Right atrium auricular region (tissue), 2 donors: ENCODE measurements around the gene RBM24. TPM values are rescaled to one million over a fixed set of nuclear protein-coding genes. Genes with fewer than 3 reads are reported as not detected.

Source experiments
- DNase-seq: peaks from one replicate; pipeline ENCODE4 v3.0.0-alpha.2; 2019; ENCODE audit warnings: low spot score
- H3K27ac ChIP-seq, 2 donors: fragments of 200-600 bp; sonication (generic); 1 replicate in 1 of 2; 2 replicates in 1 of 2; pipeline ENCODE4 v1.5.1; 2016 to 2019
- H3K27me3 ChIP-seq, 2 donors: fragments of 200-600 bp; sonication (generic); one replicate each; pipeline versions ENCODE4 v1.5.1 to v1.6.0; 2017 to 2019
- H3K36me3 ChIP-seq: fragments of 200-600 bp; sonication (generic); one replicate; pipeline ENCODE4 v1.5.1; 2016
- H3K4me1 ChIP-seq, 2 donors: fragments of 200-600 bp; sonication (generic); one replicate each; pipeline versions ENCODE4 v1.5.1 to v1.6.0; 2017 to 2019
- H3K4me3 ChIP-seq, 2 donors: fragments of 200-600 bp; sonication (generic); 1 replicate in 1 of 2; 2 replicates in 1 of 2; pipeline ENCODE4 v1.5.1; 2017 to 2019; ENCODE audit warnings: mild to moderate bottlenecking in 1 of 2, moderate library complexity in 1 of 2
- H3K9me3 ChIP-seq, 2 donors: fragments of 200-600 bp; sonication (generic); one replicate each; pipeline ENCODE4 v1.5.1; 2019
- total RNA-seq, 2 donors: library from RNA; depleted of rRNA; stranded (reverse); fragments of >200 nt; gene quantifications; one replicate each; pipeline ENCODE4 v1.1.0, GENCODE V29; 2016
- TF ChIP-seq, protein P1 (sequence below), 2 donors: fragments of 200-600 bp; sonication (generic); IDR thresholded peaks; one replicate each; pipeline ENCODE4 v1.5.1; 2019; ENCODE audit warnings: antibody characterized with exemption in 2 of 2

The RBM24 gene
- total RNA-seq, 2 donors from 2014 or later: 133 to 194 TPM

DNA sequence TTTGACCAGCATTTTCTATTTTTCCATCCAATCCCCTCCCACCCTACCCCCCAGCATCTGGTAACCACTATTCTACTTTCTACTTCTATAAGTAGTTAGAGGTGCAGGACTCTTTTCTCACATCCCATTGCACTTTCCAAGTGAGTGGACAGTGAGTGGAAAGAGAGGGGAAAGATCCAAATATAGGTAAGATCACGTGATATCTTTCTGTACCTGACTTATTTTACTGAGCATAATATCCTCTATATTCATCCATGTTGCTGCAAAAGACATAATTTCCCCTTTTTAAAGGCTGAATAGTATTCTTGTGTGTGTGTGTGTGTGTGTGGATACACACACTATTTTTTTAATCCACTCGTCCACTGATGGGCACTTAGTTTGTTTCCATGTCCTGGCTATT is 18.1 kb downstream of the RBM24 start:
- Histone ChIP-seq H3K27ac (peak overlapping the region; percentile 57 to 77), H3K36me3 (no peaks in the 10 kb centered on the region), H3K4me3 (no peak overlapping the region), H3K27me3 (no peaks in the 10 kb centered on the region), H3K9me3 (no peaks in the 10 kb centered on the region), H3K4me1 (peaks cover 0 to 14% of the 10 kb centered on the region in 2 donors)
- DNase-seq: no peak
- TF ChIP-seq, protein P1, sequence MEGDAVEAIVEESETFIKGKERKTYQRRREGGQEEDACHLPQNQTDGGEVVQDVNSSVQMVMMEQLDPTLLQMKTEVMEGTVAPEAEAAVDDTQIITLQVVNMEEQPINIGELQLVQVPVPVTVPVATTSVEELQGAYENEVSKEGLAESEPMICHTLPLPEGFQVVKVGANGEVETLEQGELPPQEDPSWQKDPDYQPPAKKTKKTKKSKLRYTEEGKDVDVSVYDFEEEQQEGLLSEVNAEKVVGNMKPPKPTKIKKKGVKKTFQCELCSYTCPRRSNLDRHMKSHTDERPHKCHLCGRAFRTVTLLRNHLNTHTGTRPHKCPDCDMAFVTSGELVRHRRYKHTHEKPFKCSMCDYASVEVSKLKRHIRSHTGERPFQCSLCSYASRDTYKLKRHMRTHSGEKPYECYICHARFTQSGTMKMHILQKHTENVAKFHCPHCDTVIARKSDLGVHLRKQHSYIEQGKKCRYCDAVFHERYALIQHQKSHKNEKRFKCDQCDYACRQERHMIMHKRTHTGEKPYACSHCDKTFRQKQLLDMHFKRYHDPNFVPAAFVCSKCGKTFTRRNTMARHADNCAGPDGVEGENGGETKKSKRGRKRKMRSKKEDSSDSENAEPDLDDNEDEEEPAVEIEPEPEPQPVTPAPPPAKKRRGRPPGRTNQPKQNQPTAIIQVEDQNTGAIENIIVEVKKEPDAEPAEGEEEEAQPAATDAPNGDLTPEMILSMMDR (IDR thresholded peaks at IDR 0.05): no peak

DNA sequence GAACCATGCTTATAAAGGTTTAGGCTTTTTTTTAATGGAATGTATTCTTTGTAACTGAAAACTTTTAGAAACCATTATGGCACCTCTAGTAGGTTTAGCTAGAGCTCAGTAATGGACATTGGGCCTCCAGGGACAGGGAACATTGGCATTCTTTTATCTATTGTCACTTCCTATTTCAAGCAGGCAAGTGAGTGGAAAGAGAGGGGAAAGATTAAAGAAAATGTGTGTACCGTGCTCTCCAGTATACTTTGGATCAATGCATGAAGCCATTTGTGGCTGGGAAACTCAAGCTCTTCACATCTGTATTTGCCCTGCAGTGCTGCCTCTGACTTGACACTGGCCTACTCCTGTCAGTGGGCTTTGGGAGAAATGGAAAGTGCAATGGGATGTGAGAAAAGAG is 18.6 kb downstream of the RBM24 start:
- H3K4me1 ChIP-seq: peaks cover 0 to 14% of the 10 kb centered on the region in 2 donors
- TF ChIP-seq, protein P1 (IDR thresholded peaks at IDR 0.05): no peak
- no peak overlapping the region for H3K4me3 ChIP-seq
- H3K36me3 ChIP-seq: no peaks in the 10 kb centered on the region
- no peaks in the 10 kb centered on the region for H3K27me3 ChIP-seq
- no peak for DNase-seq
- peak overlapping the region; percentile 57 to 77 for H3K27ac ChIP-seq
- H3K9me3 ChIP-seq: no peaks in the 10 kb centered on the region

DNA sequence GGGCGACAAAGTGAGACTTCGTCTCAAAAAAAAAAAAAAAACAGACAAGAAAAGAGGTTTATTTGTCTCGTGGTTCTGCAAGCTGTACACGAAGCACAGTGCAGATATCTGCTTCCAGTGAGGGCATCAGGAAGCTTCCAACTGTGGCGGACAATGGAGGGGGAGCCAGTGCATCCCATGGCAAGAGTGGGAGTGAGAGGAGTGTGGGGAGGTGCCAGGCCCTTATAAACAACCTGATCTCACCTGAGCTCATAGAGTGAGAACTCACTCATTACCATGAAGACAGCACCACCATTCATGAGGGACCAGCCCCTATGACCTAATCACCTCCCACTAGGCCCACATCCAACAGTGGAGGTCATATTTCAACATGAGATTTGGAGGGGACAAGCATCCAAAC is 19.5 kb downstream of the RBM24 start:
- H3K27ac ChIP-seq: no peak overlapping the region
- no peak for DNase-seq
- TF ChIP-seq, protein P1 (IDR thresholded peaks at IDR 0.05): no peak

DNA sequence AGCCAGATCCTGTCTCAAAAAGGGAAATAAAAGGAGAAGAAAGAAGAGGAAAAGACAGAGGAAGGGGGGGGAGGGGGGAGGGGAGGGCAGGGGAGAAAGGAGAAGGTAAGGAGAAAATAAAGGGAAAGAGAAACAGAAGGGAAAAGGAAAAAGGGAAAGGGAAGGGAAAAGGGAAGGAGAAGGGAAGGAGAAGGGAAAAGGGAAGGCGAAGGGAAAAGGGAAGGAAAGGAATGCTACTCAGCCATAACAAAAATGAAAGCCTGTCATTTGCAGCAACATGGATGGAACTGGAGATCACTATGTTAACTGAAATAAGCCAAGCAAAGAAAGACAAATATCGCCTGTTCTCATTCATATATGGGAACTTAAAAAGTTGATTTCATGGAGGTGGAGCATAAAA is 22.3 kb downstream of the RBM24 start:
- no peak for DNase-seq
- Histone ChIP-seq H3K4me3 (no peak overlapping the region), H3K27ac (no peak overlapping the region), H3K4me1 (no peaks in the 10 kb centered on the region), H3K27me3 (no peaks in the 10 kb centered on the region), H3K36me3 (no peaks in the 10 kb centered on the region), H3K9me3 (no peaks in the 10 kb centered on the region)
- TF ChIP-seq, protein P1 (IDR thresholded peaks at IDR 0.05): no peak

More for the DNA sequence above, 19.5 kb downstream of the RBM24 start:
- H3K36me3 ChIP-seq: no peaks in the 10 kb centered on the region
- H3K4me3 ChIP-seq: no peak overlapping the region
- H3K4me1 ChIP-seq: peaks cover 0 to 14% of the 10 kb centered on the region in 2 donors
- no peaks in the 10 kb centered on the region for H3K9me3 ChIP-seq
- H3K27me3 ChIP-seq: no peaks in the 10 kb centered on the region

DNA sequence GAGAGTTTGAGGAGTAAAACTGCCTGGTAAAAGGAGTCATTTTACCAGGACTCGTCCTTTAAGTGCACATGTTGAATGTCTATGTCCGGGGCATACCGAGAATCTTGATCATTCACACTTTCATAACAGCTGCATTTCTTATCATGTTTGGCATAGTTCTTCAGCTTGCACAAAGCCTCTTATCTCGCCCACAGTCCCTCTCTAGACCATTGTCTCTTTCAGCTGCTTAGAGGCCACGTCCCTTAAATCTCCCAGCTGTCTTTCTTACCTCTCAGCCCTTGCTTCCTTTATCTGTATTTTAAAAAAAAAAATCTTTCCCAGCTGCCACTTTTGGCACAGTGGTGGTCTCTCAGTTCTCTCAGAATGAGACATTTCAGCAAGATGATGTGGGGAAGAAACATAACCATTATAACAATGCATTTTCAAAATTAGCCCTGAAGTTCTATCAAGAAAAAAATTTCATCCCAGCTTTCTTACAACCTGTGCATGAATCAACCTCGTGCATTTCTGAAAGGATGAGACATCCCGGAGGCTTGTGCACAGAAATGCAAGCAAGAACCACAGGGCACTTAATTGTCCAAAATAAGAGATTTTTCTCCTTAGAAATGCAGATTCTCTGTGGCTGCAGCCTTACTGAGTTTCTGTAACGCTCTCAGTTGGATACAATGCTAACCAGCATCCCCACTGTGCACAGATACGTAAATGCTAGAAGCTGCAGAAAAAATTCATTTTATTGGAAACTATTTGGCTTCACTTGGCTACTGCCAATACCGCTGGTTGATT is 24.2 kb downstream of the RBM24 start:
- Histone ChIP-seq H3K4me3 (no peak overlapping the region), H3K27ac (no peak overlapping the region), H3K27me3 (no peaks in the 10 kb centered on the region), H3K4me1 (no peaks in the 10 kb centered on the region), H3K36me3 (no peaks in the 10 kb centered on the region), H3K9me3 (no peaks in the 10 kb centered on the region)
- TF ChIP-seq, protein P1 (IDR thresholded peaks at IDR 0.05): no peak
- no peak for DNase-seq
